Uterus (tissue), 2 donors: ENCODE results near the gene PAPOLB.

Source experiments
- CTCF ChIP-seq, 4 experiments: fragments of 200-600 bp in 2 of 4; fragments of 450-650 bp in 2 of 4; sonication (generic) in 2 of 4; IDR thresholded peaks; one replicate each; pipeline ENCODE4 v1.5.1; 2016 to 2019; ENCODE audit warnings: antibody characterized with exemption in 4 of 4, mild to moderate bottlenecking in 2 of 4, moderate library complexity in 1 of 4
- POLR2A ChIP-seq, 2 donors: fragments of 450-650 bp; IDR thresholded peaks; one replicate each; pipeline ENCODE4 v1.6.1; 2016; ENCODE audit warnings: antibody characterized with exemption in 2 of 2, mild to moderate bottlenecking in 1 of 2, moderate library complexity in 1 of 2

- no peak for TF ChIP-seq CTCF (IDR thresholded peaks at IDR 0.05)
- no peak for TF ChIP-seq POLR2A (IDR thresholded peaks at IDR 0.05)
Measured at GRCh38 chr7:4824120-4824775, 37.6 kb downstream of the PAPOLB start.
